Spleen (tissue), 11 donors: ENCODE measurements around the gene RGS6. TPM values are rescaled to one million over a fixed set of nuclear protein-coding genes. Genes with fewer than 3 reads are reported as not detected.

Source experiments
- DNase-seq: peaks from one replicate; pipeline ENCODE4 v3.0.0-alpha.2; 2020
- H3K27ac ChIP-seq, 8 donors: fragments of 200-600 bp; sonication (generic) in 7 of 8; 1 replicate in 4 of 8; 2 replicates in 4 of 8; pipeline versions ENCODE4 v1.5.0 to v1.8.0; 2016 to 2021; ENCODE audit warnings: inconsistent platforms in 4 of 8, mild to moderate bottlenecking in 4 of 8, moderate library complexity in 1 of 8
- H3K27me3 ChIP-seq, 7 donors: fragments of 200-600 bp; sonication (generic) in 6 of 7; replicated peaks in 1 of 7; 1 replicate in 4 of 7; 2 replicates in 3 of 7; pipeline versions ENCODE4 v1.5.0 to v1.8.0; 2016 to 2021; ENCODE audit warnings: inconsistent platforms in 3 of 7, mild to moderate bottlenecking in 1 of 7
- H3K36me3 ChIP-seq, 6 donors: fragments of 200-600 bp; sonication (generic) in 5 of 6; 1 replicate in 4 of 6; 2 replicates in 2 of 6; pipeline versions ENCODE4 v1.5.0 to v1.8.0; 2016 to 2021; ENCODE audit warnings: inconsistent platforms in 2 of 6
- H3K4me1 ChIP-seq, 6 donors: fragments of 200-600 bp; sonication (generic) in 5 of 6; 1 replicate in 3 of 6; 2 replicates in 3 of 6; pipeline versions ENCODE4 v1.5.0 to v1.8.0; 2016 to 2021; ENCODE audit warnings: inconsistent platforms in 3 of 6
- H3K4me3 ChIP-seq, 8 donors: fragments of 200-600 bp; sonication (generic) in 7 of 8; 1 replicate in 4 of 8; 2 replicates in 4 of 8; pipeline versions ENCODE4 v1.5.0 to v1.8.0; 2016 to 2021; ENCODE audit warnings: inconsistent platforms in 4 of 8, mild to moderate bottlenecking in 4 of 8, moderate library complexity in 2 of 8
- H3K9me3 ChIP-seq, 8 donors: fragments of 200-600 bp; sonication (generic) in 7 of 8; 1 replicate in 4 of 8; 2 replicates in 4 of 8; pipeline versions ENCODE4 v1.5.0 to v1.8.0; 2016 to 2021; ENCODE audit warnings: inconsistent platforms in 4 of 8
- POLR2A ChIP-seq, 3 donors: fragments of 450-650 bp; IDR thresholded peaks; one replicate each; pipeline ENCODE4 v1.5.1; 2017; ENCODE audit warnings: antibody characterized with exemption in 3 of 3, mild to moderate bottlenecking in 1 of 3
- POLR2AphosphoS5 ChIP-seq, 3 donors: sonication (generic); formaldehyde crosslinking; IDR thresholded peaks; one replicate each; pipeline ENCODE4 v1.5.1; 2017; ENCODE audit warnings: antibody characterized with exemption in 3 of 3
- WGBS, 5 donors: extraction: QIAGEN DNeasy Blood & Tissue Kit in 3 of 5; methylation state at CpG; one replicate each; pipeline versions ENCODE4 v1.1.5 to v1.1.7; 2013 to 2018; 5-methylcytosine and 5-hydroxymethylcytosine counted together
- intact Hi-C: fragments of 100-400 bp; cut with DNase I; formaldehyde crosslinking; loops from one replicate; pipeline ENCODE4 v1.15.0; 2023; ENCODE audit warnings: low total_unique reads
- polyA plus RNA-seq, 3 donors: library from polyadenylated mRNA; stranded (reverse); fragments of 200-250 nt; gene quantifications; one replicate each; pipeline ENCODE4 v1.2.1, GENCODE V29; 2013
- total RNA-seq, 7 donors: library from RNA; depleted of rRNA in 3 of 7; stranded (reverse); fragments of >200 nt in 3 of 7; fragmentation: NEBNext Ultra II Directional in 4 of 7; extraction: Animal tissue kit (Norgen Biotek cat#: 25700) in 4 of 7; gene quantifications; one replicate each; pipeline versions ENCODE4 v1.1.0 to v1.2.1, GENCODE V29; 2016 to 2021
- TF ChIP-seq, protein P1 (sequence below), 11 experiments: fragments of 200-600 bp in 7 of 11; fragments of 450-650 bp in 4 of 11; sonication (generic) in 4 of 11; IDR thresholded peaks in 8 of 11; conservative IDR thresholded peaks in 3 of 11; 1 replicate in 7 of 11; 2 replicates in 4 of 11; pipeline versions ENCODE4 v1.4.0 to v1.8.0; 2016 to 2021; ENCODE audit warnings: antibody characterized with exemption in 11 of 11, inconsistent platforms in 4 of 11, mild to moderate bottlenecking in 1 of 11
- donor health status: healthy with polysubstance abuse.
- donor health status: DM: no; HTN: no; CAD: no; lungs with moderate emphysema.
- donor health status: DM: no; HTN: no; CAD: no.
- donor health status: Bipolar disorder and iron deficiency.
- donor health status: healthy.
- donor health status: DM: no; HTN: no; CAD: no.
- donor health status: DM: yes; HTN: yes; CAD: no.

Gene RGS6
- total and polyA plus RNA-seq, 10 donors = 0.20 to 8.1 (median 2.3) TPM

DNA sequence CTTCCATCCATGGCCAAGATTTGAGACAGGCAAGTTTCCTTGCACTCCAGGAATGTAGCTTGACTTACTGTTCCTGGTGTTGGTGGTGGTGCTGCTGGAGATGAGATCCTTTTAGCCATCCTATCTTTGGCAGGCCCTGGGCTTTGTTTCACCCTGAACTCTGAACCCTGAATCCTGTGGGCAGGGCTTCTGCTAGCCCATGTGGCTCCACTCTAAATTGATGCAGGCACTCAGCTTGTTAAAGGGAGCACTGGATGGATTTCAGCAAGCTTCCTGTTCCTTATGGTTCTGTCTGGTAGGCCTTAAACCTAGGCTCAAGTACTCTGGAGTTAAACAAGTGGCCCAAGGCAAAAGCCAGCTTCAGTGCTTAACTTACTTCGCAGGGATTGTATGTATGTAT lies 138.2 kb downstream of the RGS6 start:
- no peak for TF ChIP-seq POLR2AphosphoS5 (IDR thresholded peaks at IDR 0.05)
- no peak for TF ChIP-seq POLR2A (IDR thresholded peaks at IDR 0.05)
- TF ChIP-seq, protein P1, sequence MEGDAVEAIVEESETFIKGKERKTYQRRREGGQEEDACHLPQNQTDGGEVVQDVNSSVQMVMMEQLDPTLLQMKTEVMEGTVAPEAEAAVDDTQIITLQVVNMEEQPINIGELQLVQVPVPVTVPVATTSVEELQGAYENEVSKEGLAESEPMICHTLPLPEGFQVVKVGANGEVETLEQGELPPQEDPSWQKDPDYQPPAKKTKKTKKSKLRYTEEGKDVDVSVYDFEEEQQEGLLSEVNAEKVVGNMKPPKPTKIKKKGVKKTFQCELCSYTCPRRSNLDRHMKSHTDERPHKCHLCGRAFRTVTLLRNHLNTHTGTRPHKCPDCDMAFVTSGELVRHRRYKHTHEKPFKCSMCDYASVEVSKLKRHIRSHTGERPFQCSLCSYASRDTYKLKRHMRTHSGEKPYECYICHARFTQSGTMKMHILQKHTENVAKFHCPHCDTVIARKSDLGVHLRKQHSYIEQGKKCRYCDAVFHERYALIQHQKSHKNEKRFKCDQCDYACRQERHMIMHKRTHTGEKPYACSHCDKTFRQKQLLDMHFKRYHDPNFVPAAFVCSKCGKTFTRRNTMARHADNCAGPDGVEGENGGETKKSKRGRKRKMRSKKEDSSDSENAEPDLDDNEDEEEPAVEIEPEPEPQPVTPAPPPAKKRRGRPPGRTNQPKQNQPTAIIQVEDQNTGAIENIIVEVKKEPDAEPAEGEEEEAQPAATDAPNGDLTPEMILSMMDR (IDR thresholded peaks at IDR 0.05 in 8 of 11, conservative IDR thresholded peaks at IDR 0.05 in 3 of 11) = no peak
- intact Hi-C loops = no loop called here
- Histone ChIP-seq H3K27me3 (no peaks in the 10 kb centered on the region), H3K9me3 (no peaks in the 10 kb centered on the region), H3K36me3 (no peaks in the 10 kb centered on the region), H3K4me1 (no peaks in the 10 kb centered on the region), H3K4me3 (no peak overlapping the region), H3K27ac (no peak overlapping the region)
- no peak for DNase-seq
- 90 to 94% (median 92%) methylated on average over 1 of the region's 1 CpG for WGBS, 5 donors

DNA sequence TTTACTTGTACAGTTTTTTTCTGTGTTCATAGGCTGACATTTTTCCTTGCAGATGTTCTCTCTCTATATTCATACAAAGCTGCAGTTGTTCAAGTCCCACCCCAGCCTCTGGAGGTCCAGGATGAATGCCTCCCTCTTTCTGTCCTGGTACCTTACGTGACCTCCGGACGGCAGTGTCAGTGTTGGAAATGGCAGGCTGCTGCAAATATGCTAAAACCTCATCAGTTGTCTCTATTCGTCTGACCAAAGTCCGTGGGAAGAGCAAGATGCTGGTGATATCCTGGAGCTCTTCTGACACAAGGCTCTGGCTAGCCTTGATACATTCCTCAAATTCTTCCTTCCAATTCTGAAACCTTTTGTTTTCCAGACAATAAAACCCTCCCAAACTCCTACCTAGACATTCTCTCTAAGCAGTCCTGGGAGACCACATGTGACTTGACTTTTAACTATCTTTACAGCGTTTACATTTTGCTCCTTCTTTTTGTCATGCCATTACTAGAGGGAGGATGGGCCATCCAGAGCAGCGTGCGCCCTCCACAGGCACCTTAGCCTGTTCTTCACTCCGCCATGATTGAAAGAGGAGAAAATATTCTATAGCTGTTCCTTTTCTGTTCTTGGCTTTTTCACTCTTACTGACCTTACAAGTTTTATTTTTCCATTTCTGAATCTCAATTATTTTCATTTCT lies 143.6 kb downstream of the RGS6 start:
- DNase-seq = no peak
- Histone ChIP-seq H3K9me3 (no peaks in the 10 kb centered on the region), H3K4me3 (no peak overlapping the region), H3K27ac (no peak overlapping the region), H3K27me3 (no peaks in the 10 kb centered on the region), H3K4me1 (no peaks in the 10 kb centered on the region), H3K36me3 (no peaks in the 10 kb centered on the region)
- intact Hi-C loops = no loop called here
- WGBS, 5 donors = 74 to 94% (median 87%) methylated on average over 9 of the region's 9 CpGs
- TF ChIP-seq POLR2AphosphoS5 (IDR thresholded peaks at IDR 0.05) (no peak), POLR2A (IDR thresholded peaks at IDR 0.05) (no peak)
- TF ChIP-seq, protein P1 (IDR thresholded peaks at IDR 0.05 in 8 of 11, conservative IDR thresholded peaks at IDR 0.05 in 3 of 11) = no peak

DNA sequence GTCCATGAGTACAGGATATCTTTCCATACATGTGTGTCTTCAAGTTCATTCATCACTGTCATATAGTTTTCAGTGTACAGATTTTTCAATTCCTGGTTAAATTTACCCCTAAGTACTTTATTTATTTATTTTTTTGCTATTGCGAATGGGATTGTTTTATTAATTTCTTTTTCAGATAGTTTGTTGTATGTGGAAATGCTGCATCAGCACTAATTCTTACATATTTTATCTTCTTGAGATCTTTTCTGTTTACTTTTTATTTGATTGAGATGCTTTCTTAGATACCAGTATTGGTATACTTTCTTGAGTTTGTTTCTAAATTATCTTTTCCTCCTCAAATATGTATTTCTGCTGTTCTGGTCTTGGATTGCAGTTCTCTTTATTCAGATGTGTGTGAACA lies 148.9 kb downstream of the RGS6 start:
- no peak overlapping the region for H3K4me3 ChIP-seq
- H3K36me3 ChIP-seq = no peaks in the 10 kb centered on the region
- WGBS, 5 donors = 84 to 98% (median 92%) methylated on average over 1 of the region's 1 CpG
- DNase-seq = no peak
- H3K4me1 ChIP-seq = no peaks in the 10 kb centered on the region
- H3K9me3 ChIP-seq = no peaks in the 10 kb centered on the region
- intact Hi-C loops = no loop called here
- peaks cover 0 to 6% (median 0%) of the 10 kb centered on the region in 7 donors for H3K27me3 ChIP-seq
- no peak overlapping the region for H3K27ac ChIP-seq
- TF ChIP-seq POLR2A (IDR thresholded peaks at IDR 0.05) = no peak
- TF ChIP-seq POLR2AphosphoS5 (IDR thresholded peaks at IDR 0.05) = no peak
- TF ChIP-seq, protein P1 (IDR thresholded peaks at IDR 0.05 in 8 of 11, conservative IDR thresholded peaks at IDR 0.05 in 3 of 11) = no peak

DNA sequence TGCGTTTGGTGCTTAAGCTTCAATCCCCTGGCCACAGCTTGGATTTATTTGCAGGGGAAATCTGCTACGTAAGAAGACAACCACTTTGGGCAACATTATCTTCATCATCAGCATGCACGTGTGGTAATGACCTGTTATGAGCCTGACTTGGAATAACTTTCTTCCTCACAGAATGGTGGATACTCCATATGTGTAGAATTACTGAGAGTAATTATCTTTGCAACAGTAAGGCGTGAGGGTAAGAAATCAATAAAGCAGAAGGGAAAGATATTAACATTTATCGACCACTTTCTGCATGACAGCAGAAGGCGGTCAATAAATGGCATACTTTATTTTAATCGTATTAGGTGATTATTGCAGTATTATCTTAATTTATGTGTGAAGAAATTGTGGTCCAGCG lies 152.7 kb downstream of the RGS6 start:
- intact Hi-C loops = no loop called here
- H3K36me3 ChIP-seq = no peaks in the 10 kb centered on the region
- WGBS, 5 donors = 86 to 96% (median 93%) methylated on average over 8 of the region's 8 CpGs
- no peak for TF ChIP-seq POLR2AphosphoS5 (IDR thresholded peaks at IDR 0.05)
- TF ChIP-seq POLR2A (IDR thresholded peaks at IDR 0.05) = no peak
- TF ChIP-seq, protein P1 (IDR thresholded peaks at IDR 0.05 in 8 of 11, conservative IDR thresholded peaks at IDR 0.05 in 3 of 11) = no peak
- no peaks in the 10 kb centered on the region for H3K4me1 ChIP-seq
- DNase-seq = no peak
- H3K4me3 ChIP-seq = no peak overlapping the region
- H3K27me3 ChIP-seq = peaks cover 0 to 6% (median 0%) of the 10 kb centered on the region in 7 donors
- no peak overlapping the region for H3K27ac ChIP-seq
- H3K9me3 ChIP-seq = no peaks in the 10 kb centered on the region
